HG02763 (cell line): Measurements from ENCODE around the gene SPAAR.
"Not testable (repeated sequence)": the region's sequence is repeated elsewhere in the genome, so short reads cannot be mapped to it uniquely, and the experiment has no call there.

Experiments
- ATAC-seq: cut with Tn5 transposase; IDR thresholded peaks from one replicate; pipeline ENCODE4 v1.9.1; 2021; ENCODE audit warnings: mild to moderate bottlenecking, moderate library complexity; ENCODE audit not compliant: unreplicated experiment

Gene SPAAR

GRCh38 chr9:35903049-35903448 lies 6.2 kb upstream of the SPAAR start:
- ATAC-seq = no peak

DNA sequence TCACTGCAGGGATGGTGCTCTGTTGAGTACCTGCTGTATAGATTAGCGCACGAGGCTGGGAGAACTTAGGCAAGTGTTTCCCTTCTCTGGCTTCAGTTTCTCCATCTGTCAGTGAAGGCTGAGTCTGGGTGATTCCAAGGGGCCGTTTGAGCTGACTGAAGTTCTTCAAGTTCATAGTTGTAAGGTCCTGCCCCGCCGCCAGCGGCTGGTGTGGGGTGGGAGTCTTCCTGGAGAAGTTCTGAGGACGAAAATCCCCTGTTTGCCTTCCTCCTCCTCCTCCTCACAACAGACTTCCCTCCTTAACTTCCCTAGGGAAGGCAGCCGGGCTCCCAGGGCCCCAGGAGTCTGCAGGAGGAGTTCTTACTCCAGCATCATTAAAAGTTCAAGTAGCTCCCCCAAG lies 5.0 kb upstream of the SPAAR start:
- no peak for ATAC-seq

DNA sequence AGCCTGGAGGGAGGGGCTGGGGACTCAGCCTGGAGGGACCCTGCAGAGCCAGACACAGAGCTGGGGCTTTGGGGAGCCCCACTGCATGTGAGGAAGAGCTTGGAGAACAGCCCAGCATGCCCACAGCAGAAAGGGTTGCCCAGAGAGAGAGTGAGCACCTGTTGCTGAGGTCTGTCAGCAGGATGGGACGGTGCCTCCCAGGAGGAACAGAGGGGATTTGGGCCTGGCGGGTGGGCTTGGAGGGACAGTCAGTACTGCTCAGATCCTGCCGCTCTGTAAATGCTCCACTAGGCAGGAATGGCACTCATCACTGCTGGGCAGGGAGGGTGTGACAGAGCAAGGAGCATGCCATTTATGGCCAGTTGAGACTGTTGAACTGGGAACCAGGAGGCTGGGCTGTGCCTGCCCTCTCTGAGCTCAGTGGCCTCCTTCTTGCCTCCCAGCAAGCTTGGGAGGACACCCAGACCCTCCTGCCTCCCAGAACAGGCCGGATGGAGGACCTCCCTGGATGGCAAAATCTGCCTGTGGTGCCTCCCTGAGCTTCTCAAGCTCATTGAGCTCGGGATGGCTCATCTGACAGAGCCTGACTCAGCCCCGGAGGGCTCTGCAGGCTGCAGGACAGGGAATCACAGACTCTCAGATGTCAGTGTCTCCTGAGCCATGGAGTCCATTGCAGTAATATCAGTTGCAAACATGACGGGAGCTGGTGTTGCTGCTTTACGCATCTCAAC lies 4.1 kb upstream of the SPAAR start:
- ATAC-seq = no peak

DNA sequence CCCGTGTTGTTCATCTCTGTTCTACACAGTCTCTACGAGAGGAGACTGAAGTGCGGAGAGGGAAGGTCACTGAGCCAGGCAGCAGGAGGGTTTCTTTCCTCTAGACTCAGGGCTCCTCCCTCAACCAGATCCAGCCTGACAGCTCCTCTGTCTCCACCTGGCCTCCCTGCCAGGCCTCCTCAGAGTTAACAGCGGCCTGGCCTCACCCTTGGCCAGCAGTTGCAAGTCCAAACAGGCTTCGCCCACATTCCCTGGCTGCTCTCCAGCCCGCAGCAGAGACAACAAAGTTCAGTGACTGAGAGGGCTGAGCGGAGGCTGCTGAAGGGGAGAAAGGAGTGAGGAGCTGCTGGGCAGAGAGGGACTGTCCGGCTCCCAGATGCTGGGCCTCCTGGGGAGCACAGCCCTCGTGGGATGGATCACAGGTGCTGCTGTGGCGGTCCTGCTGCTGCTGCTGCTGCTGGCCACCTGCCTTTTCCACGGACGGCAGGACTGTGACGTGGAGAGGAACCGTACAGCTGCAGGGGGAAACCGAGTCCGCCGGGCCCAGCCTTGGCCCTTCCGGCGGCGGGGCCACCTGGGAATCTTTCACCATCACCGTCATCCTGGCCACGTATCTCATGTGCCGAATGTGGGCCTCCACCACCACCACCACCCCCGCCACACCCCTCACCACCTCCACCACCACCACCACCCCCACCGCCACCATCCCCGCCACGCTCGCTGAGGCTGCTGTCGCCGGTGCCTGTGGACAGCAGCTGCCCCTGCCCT lies 3.2 kb upstream of the SPAAR start, which contains the start of gene HRCT1:
TSS of gene HRCT1 (plus strand) at position 291 of the 768 bp plus-strand sequence. CDS start at position 377, 86 bp downstream.
- no peak for ATAC-seq

GRCh38 chr9:35906923-35907699 lies 2.2 kb upstream of the SPAAR start:
- no peak for ATAC-seq

- ATAC-seq = no peak
Observed at GRCh38 chr9:35907711-35908503, 1.4 kb upstream of the SPAAR start.

GRCh38 chr9:35908504-35909125 lies 675 bp upstream of the SPAAR start:
- ATAC-seq = no peak

DNA sequence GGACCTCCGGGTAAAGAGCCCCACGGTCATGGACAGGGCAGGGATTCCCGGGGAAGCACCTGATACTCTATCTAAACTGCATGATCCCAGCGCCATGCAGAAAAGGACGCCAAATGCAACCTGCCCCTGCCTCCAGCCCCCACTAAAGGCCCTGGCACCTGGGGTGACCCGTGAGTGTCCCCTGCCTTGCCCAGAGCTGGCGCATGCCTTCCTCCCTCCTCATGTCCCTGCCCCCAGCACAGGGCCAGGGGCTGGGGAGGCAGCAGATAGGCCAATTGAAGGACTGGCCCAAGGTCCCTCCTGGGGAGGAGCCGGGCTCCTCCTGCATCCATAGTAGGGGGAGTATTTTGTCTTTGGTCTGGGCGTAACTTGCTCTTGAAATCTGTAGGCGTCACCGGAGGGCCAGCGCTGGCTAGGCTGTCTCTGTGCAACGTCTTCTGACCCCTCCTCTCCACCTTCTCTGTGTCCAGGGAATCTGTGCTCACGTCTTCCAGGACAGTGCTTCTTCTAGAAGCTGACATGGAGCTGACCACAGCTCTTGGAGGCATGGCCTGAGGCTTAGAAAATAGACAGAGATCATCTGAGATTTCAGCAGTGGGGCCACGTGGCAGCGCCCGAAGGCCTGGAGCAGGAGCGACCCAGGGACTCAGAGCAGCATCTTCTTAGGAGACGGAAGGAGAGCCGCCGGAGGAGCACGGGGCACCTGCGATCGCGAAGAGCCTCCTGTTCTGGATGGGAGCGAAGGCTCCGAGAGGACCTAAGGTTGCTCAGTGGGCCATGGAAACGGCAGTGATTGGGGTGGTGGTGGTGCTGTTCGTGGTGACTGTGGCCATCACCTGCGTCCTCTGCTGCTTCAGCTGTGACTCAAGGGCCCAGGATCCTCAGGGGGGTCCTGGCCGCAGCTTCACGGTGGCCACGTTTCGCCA lies 660 bp downstream of the SPAAR start:
- ATAC-seq = no peak

GRCh38 chr9:35910613-35911359 lies 1.5 kb downstream of the SPAAR start:
- ATAC-seq = no peak

DNA sequence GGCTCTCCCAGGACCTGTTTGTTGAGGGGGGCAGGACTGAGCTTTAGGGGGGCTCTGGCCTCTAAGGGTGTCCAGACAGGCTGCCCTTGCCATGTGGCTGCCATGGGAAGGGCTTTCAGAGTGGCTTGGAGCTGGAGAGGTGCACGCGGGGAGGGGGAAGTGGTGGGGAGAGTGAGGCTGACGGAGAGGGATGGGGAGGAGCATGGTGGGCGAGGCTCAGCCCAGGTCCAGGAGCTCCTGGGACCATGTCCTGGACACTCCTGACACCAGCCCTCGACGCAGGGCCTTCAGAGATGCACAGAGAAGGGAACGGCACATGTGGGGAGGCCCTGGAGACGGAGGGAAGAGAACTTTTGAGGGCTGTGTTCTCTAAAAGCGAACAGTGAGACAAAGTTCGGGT lies 2.4 kb downstream of the SPAAR start:
- ATAC-seq = no peak

DNA sequence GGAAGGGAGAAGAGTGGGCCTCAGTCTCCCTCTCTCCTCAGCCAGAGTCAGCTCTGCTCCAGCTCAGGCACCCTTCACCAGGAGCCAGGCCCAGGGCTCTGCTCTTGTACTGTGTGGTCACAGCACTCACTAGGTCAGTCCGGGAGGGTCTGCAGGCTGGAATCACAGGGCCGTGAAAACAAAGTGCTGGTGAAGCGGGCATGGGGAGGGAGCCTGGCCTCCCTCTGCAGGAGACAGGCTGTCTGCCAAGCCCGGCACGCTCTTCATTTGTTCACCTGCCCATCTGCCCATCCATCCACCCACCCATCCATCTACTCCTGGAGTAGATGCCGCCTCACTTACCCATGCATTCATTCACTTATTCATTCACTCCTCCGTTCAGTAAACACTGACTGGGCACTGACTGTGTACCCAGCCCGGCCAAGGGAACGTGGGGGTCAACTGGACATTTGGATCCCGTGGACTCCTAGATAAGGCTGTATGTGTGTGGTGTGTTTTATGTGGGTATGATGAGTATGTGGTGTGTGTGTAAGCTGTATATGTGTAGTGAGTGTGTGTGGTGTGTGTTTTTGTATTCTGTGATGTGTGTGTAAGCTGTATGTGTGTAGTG lies 3.6 kb downstream of the SPAAR start:
- ATAC-seq = no peak

- ATAC-seq = not testable (repeated sequence)
Observed at GRCh38 chr9:35913429-35913828, 4.1 kb downstream of the SPAAR start.

DNA sequence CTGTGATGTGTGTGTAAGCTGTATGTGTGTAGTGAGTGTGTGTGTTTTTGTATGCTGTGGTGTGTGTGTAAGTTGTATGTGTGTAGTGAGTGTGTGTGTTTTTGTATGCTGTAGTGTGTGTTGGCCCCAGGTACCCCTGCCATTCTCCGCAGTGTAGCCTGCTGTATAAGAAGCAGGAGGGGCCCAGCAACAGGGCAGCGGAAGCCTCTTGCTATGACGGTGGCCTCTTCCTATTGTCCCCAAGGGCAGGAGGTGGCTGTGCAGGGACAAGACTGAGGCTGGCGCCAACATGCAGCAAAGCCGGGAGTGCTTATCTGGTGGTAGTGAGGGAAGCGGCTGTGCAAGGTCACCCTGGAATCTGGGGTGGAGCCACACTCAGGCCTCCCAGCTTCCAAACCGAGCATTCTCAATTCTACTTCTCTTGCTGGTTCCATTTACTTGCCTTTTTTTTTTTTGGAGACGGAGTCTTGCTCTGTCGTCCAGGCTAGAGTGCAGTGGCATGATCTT lies 5.1 kb downstream of the SPAAR start:
- ATAC-seq = no peak

DNA sequence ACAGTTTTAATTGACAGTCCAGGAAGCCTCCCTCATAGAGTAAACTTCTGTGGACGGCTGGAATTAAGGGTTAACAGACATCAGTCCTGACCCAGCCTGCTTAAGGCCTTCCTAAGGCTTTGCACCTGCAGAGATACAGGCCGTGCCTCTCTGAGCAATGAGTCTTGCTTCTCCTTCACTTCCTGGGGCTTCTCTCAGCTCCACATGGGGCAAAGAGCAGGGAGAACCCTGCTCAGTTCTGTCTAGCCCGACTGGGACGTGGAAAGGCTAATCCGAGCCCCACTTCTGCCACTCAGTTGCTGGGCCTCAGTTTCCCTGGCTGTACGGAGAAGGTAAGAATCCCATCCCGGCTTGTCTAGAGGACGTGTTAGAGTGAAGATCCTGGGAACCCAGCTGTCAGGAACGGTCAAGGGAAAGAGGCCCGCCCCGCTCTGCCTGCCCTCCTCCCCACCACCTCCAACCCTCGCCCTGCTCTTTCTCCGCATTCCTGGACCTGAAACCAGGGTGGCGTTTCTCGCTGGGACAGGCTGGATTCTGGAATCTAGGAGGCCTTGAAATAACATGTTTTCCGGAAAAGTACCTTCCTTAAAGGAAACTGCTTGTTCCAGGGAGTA lies 6.5 kb downstream of the SPAAR start:
- ATAC-seq = no peak

DNA sequence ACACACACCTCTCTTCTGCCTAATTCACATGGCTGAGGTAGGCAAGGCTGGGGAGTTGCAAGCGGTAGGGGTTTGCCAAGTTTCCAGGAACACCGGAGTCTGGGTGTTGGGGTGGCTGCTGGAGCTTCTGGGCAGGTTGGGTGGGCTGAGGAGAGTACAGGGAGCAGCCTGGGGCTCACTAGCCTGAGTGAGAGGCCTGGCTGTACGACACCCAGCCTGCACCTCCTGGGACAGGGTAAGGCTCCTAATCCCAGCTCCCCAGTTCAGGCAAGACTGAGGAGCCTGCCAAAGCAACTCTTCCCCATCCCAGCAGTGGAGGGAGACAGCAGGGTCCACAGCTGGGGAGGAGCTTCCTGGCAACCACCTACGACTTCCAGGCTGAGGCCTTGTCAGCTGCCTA lies 8.0 kb downstream of the SPAAR start:
- ATAC-seq = no peak

- no peak for ATAC-seq
Observed at GRCh38 chr9:35918780-35919179, 9.5 kb downstream of the SPAAR start.

- ATAC-seq = no peak
Observed at GRCh38 chr9:35919212-35920008, 10.1 kb downstream of the SPAAR start.
